ENCODE measurements around the gene CILP. TPM values are rescaled to one million over a fixed set of nuclear protein-coding genes. Genes with fewer than 3 reads are reported as not detected.

CILP gene
- total RNA-seq, 1 experiment from 2014 or later = 0.04 TPM

GRCh38 chr15:65201918-65202317 is 9.4 kb downstream of the CILP start:
- H3K14ac ChIP-seq (ENCODE audit: insufficient read depth, low read length) = no peak overlapping the region
- H4K8ac ChIP-seq (replicated peaks; ENCODE audit: insufficient read length, low read depth, low read length) = no peak overlapping the region
- H3K27ac ChIP-seq (ENCODE audit: insufficient read length, low read depth, low read length) = no peak overlapping the region
- TF ChIP-seq, protein P1, sequence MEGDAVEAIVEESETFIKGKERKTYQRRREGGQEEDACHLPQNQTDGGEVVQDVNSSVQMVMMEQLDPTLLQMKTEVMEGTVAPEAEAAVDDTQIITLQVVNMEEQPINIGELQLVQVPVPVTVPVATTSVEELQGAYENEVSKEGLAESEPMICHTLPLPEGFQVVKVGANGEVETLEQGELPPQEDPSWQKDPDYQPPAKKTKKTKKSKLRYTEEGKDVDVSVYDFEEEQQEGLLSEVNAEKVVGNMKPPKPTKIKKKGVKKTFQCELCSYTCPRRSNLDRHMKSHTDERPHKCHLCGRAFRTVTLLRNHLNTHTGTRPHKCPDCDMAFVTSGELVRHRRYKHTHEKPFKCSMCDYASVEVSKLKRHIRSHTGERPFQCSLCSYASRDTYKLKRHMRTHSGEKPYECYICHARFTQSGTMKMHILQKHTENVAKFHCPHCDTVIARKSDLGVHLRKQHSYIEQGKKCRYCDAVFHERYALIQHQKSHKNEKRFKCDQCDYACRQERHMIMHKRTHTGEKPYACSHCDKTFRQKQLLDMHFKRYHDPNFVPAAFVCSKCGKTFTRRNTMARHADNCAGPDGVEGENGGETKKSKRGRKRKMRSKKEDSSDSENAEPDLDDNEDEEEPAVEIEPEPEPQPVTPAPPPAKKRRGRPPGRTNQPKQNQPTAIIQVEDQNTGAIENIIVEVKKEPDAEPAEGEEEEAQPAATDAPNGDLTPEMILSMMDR (conservative IDR thresholded peaks at IDR 0.05) = no peak
- no peak overlapping the region for H2BK120ac ChIP-seq (ENCODE audit: low read depth, low read length, poor library complexity, severe bottlenecking)
- Mint-ChIP-seq H3K4me3 (no peak overlapping the region), H3K9me3 (no peaks in the 10 kb centered on the region), H3K36me3 (ENCODE audit: insufficient read depth in 1 of 3, low read depth in 3 of 3) (no peaks in the 10 kb centered on the region), H3K27me3 (ENCODE audit: low read depth) (peaks cover 4% of the 10 kb centered on the region; the same call in 1 of the 2 replicates), H3K27ac (no peak overlapping the region), H3K4me1 (no peaks in the 10 kb centered on the region)
- H3K23me2 ChIP-seq (ENCODE audit: insufficient read length, low read depth, low read length, poor library complexity, severe bottlenecking) = no peaks in the 10 kb centered on the region
- H2AK5ac ChIP-seq (ENCODE audit: insufficient read length, low read length) = no peak overlapping the region
- no peak overlapping the region for H3T11ph ChIP-seq (ENCODE audit: low read length)
- H3K4me1 ChIP-seq (ENCODE audit: insufficient read depth, low read length) = no peaks in the 10 kb centered on the region
- H3K9ac ChIP-seq (ENCODE audit: extremely low read depth, insufficient read length, low read length) = no peak overlapping the region
- no peak overlapping the region for H3K4me2 ChIP-seq (ENCODE audit: insufficient read depth, insufficient read length, low read length)
- no peak for DNase-seq
- H4K5ac ChIP-seq (ENCODE audit: insufficient read length, low read depth, low read length) = no peak overlapping the region
- H3K9me3 ChIP-seq (ENCODE audit: control insufficient read depth, low read depth, low read length) = no peaks in the 10 kb centered on the region
- no peaks in the 10 kb centered on the region for H3K27me3 ChIP-seq (ENCODE audit: insufficient read depth, low read length)
- H3K56ac ChIP-seq (ENCODE audit: insufficient read length, low read depth, low read length) = no peak overlapping the region
- no peak overlapping the region for H3K23ac ChIP-seq (ENCODE audit: insufficient read length, low read depth, low read length)
- no peaks in the 10 kb centered on the region for H3K79me1 ChIP-seq (ENCODE audit: insufficient read depth, low read depth, low read length, poor library complexity, severe bottlenecking)
- H4K91ac ChIP-seq (ENCODE audit: insufficient read length, low read depth, low read length) = no peak overlapping the region
- no peak overlapping the region for H2BK15ac ChIP-seq (ENCODE audit: low read depth, low read length)
- WGBS (ENCODE audit: extremely low coverage, insufficient read length, low lambda C conversion rate) = no CpG with 5 or more reads among the region's 1 CpG
- H3K18ac ChIP-seq (ENCODE audit: insufficient read length, low read depth, low read length) = no peak overlapping the region
- H4K20me1 ChIP-seq (ENCODE audit: control insufficient read depth, insufficient read depth, insufficient read length) = no peaks in the 10 kb centered on the region
- H3K79me2 ChIP-seq (ENCODE audit: insufficient read depth, low read length) = no peaks in the 10 kb centered on the region
- H3K4ac ChIP-seq (ENCODE audit: low read depth, low read length) = no peak overlapping the region
- no peak overlapping the region for H2BK20ac ChIP-seq (ENCODE audit: low read depth, low read length, poor library complexity, severe bottlenecking)
- H2BK5ac ChIP-seq (ENCODE audit: insufficient read length, low read length) = no peak overlapping the region
- H2AFZ ChIP-seq (ENCODE audit: low read length) = no peak overlapping the region
- no peak overlapping the region for H2BK12ac ChIP-seq (ENCODE audit: insufficient read length, low read depth, low read length)

Measured in H9 (cell line).